ENCODE measurements around the gene SELENOI.
A peak's percentile ranks its signal among the peaks of the same experiment; 100 is the strongest.

Gene SELENOI, protein sequence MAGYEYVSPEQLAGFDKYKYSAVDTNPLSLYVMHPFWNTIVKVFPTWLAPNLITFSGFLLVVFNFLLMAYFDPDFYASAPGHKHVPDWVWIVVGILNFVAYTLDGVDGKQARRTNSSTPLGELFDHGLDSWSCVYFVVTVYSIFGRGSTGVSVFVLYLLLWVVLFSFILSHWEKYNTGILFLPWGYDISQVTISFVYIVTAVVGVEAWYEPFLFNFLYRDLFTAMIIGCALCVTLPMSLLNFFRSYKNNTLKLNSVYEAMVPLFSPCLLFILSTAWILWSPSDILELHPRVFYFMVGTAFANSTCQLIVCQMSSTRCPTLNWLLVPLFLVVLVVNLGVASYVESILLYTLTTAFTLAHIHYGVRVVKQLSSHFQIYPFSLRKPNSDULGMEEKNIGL

DNA sequence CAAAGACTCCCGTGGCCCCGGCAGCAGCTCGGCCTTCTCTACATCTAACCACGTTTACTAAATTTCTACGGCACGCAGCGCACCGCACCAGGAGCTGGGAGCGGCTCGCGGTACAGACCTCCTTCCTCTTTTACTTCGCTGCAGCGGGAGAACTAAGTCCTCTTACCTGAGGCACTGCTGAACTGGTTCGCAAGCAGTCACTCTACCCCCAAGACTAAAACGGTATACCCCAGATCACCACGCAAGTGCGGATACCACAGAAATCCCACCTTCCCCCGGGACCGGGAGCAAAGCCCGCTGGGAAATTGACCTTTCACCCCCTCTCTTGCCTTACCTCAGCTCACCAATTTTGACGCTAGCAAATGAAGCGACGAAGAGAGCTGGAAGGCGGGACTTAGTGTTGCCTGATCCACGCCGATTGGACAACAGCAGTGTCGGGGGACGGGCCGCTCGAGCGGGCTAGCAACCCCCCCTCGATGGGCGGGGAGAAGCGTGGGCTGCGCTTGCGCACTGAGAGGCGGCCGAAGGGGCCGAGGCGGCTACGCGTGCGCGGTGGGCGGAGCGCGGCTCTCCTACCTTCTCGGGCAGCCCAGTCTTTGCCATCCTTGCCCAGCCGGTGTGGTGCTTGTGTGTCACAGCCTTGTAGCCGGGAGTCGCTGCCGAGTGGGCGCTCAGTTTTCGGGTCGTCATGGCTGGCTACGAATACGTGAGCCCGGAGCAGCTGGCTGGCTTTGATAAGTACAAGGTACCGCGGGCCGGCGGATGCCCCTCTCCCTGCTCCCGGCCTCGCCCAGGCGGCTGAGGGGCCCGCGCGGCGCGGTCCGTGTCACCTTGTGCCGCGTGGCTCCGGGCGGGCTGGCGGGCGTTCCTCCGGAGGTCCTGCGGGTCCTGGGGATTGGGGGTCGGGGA lies at the start of gene SELENOI:
SELENOI (plus strand) TSS at position 599 of the 909 bp plus-strand sequence; CDS start at position 689, 90 bp downstream.
- no peak for TF ChIP-seq ZFX (IDR thresholded peaks at IDR 0.05; ENCODE audit: borderline replicate concordance)
- TF ChIP-seq CTCF (IDR thresholded peaks at IDR 0.05) = no peak
- peak within 1 kb of the TSS; percentile 84 for H3K27ac ChIP-seq

DNA sequence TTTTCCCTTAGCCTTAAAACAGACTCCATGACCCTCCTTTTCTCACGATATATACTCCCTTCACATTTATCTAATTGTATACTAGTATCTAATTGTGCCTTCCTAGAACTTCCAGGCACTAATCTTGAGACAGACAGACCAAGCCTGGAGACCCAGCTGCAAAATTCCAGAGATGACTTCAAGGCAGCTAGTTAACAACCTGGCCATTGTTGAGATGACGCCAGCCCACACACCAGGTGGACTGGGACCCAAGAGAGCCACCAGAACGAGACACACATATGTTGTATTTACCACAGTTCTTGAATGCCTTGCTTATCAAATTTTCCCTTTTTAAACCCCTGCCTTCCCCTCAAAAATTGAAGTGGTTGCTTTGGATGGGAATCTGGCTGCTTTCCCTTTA lies 48.9 kb upstream of the SELENOI start:
- no peak overlapping the region for H3K27ac ChIP-seq
- TF ChIP-seq CTCF (IDR thresholded peaks at IDR 0.05) (no peak), ZFX (IDR thresholded peaks at IDR 0.05; ENCODE audit: borderline replicate concordance) (no peak)

GRCh38 chr2:26298286-26298637 lies 47.7 kb upstream of the SELENOI start:
- H3K27ac ChIP-seq = no peak overlapping the region
- TF ChIP-seq ZFX (IDR thresholded peaks at IDR 0.05; ENCODE audit: borderline replicate concordance) (no peak), CTCF (IDR thresholded peaks at IDR 0.05) (no peak)

DNA sequence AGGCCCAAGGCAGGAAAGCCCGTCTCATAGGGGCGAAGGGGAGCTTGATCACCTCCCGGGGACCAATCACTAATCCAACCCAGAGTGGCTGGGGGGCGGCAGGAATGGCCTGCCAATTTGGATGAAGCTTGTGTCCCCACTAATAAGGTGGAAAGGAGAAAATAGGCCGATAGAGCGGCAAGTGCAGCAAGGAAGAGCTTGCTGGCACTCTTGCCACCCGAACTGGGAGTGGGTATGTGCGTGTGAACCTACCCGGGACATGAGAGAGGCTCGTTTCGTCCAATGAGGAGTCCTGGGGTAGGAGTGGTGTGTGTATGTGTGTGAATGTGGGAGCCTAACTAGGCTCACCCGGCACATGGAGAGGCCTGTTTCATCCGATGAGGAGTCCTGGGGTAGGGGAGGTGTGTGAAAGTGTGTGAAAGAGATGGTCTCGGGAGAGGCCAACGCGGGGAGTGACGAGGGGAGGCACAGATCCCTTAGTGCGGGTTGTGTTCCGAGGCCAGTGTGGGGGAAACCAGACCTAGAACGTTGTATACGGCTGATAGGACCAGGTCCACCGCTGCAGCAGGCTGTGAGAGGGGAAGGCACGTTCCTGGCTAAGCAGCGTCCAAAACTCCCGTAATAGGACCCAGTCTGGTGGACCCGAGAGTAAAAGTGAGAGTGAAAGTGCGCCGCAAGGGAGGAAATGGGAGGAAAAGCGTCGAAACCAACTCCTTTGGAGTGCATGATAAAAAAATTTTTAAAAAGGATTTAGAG lies 47.1 kb upstream of the SELENOI start:
- H3K27ac ChIP-seq = no peak overlapping the region
- TF ChIP-seq CTCF (IDR thresholded peaks at IDR 0.05) (no peak), ZFX (IDR thresholded peaks at IDR 0.05; ENCODE audit: borderline replicate concordance) (no peak)

DNA sequence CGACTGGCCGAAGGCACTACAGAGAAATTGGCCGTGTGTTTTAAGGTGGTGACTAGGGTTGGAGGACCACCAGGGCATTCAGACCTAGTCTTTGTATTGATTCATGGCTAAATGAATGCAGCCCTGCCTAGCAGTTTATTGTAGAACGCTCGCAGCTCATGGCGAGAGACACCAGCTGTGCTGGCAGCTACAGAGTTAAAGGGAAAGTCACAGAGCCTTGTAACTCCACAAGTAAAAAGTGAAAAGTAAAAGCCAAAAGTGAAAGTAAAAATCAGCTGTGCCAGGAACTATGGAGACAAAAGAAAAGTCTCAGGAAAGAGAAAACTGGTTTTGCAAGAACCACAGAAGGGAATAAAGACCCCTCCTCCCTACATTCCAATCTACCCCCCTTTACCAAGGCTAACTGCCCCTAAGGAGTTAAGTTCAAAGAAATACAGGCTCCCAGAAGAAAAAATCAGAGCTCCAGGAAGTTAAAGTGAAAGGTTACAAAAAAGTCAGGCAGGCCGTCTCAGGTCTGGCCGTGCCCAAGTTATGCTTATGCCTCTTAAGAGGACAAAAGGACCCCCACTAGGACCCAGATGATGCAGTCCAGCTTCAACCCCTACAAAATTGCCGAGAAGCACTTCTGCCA lies 46.4 kb upstream of the SELENOI start:
- H3K27ac ChIP-seq = no peak overlapping the region
- TF ChIP-seq ZFX (IDR thresholded peaks at IDR 0.05; ENCODE audit: borderline replicate concordance) = no peak
- no peak for TF ChIP-seq CTCF (IDR thresholded peaks at IDR 0.05)

DNA sequence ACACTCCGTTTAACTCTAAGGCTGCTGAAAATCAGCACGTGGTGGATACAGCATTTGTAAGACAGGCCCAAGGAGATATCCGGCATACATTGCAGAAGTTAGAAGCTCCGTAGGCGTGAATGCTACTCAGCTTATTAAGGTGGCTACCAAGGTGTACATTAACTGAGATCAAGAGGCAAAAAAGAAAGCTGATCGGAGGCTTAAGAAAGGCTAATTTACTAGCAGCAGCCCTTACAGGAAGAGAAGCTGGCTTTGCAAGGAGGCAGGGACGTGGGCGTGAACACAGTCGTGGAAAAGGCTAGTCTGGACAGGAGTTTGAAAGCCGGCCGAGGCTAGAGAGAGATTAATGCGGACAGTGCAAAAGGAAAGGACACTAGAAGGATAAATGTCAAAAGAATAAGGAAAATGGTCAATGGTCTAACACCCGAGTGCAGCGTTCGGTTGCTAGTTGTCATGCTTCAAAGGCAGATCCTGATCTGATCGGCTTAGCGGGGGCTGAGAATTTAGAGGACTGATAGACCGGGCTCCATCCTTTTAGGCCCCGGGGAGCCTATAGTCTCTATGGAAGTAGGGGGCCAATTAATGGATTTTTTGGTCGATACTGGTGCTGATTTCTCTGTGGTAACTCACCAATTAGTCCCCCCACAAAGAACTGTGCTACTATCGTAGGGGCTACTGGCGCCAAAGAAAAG lies 45.6 kb upstream of the SELENOI start:
- TF ChIP-seq CTCF (IDR thresholded peaks at IDR 0.05) = no peak
- TF ChIP-seq ZFX (IDR thresholded peaks at IDR 0.05; ENCODE audit: borderline replicate concordance) = no peak
- H3K27ac ChIP-seq = no peak overlapping the region

Data from 22Rv1 (cell line).